GM19193 (cell line): Measurements from ENCODE around the gene C1QTNF8.

Source experiments
- POLR2A ChIP-seq: IDR thresholded peaks from 4 replicates; pipeline ENCODE4 v1.6.1; 2011; ENCODE audit not compliant: insufficient read depth, insufficient read length; ENCODE audit errors: extremely low read depth

The C1QTNF8 gene

GRCh38 chr16:1072526-1073261 lies 23.4 kb downstream of the C1QTNF8 start, which contains the start of gene SSTR5:
Gene SSTR5 (plus strand): TSS chr16:1072747. CDS start chr16:1078869, 6,122 bp downstream.
- no peak for TF ChIP-seq POLR2A

- no peak for TF ChIP-seq POLR2A
These were observed 24.4 kb downstream of the C1QTNF8 start for GRCh38 chr16:1071561-1072225.

- TF ChIP-seq POLR2A = no peak
These were observed 25.1 kb downstream of the C1QTNF8 start for GRCh38 chr16:1070864-1071408.

GRCh38 chr16:1070084-1070863 lies 25.8 kb downstream of the C1QTNF8 start:
- TF ChIP-seq POLR2A = no peak

GRCh38 chr16:1069154-1069553 lies 26.9 kb downstream of the C1QTNF8 start:
- no peak for TF ChIP-seq POLR2A

- no peak for TF ChIP-seq POLR2A
These were observed 27.6 kb downstream of the C1QTNF8 start for GRCh38 chr16:1068451-1068850.

- TF ChIP-seq POLR2A = no peak
These were observed 28.4 kb downstream of the C1QTNF8 start for GRCh38 chr16:1067629-1068028.

GRCh38 chr16:1066584-1067172 lies 29.4 kb downstream of the C1QTNF8 start:
- TF ChIP-seq POLR2A = no peak

- TF ChIP-seq POLR2A = no peak
These were observed 30.4 kb downstream of the C1QTNF8 start for GRCh38 chr16:1065469-1066128.

- no peak for TF ChIP-seq POLR2A
These were observed 32.3 kb downstream of the C1QTNF8 start for GRCh38 chr16:1063728-1064127.

- TF ChIP-seq POLR2A = no peak
These were observed 33.1 kb downstream of the C1QTNF8 start for GRCh38 chr16:1062895-1063294.

- TF ChIP-seq POLR2A = no peak
These were observed 34.1 kb downstream of the C1QTNF8 start for GRCh38 chr16:1061769-1062505.
